Caco-2 (cell line): ENCODE measurements around the gene GC. TPM values are rescaled to one million over a fixed set of nuclear protein-coding genes. Genes with fewer than 3 reads are reported as not detected.

Experiments
- BruUV-seq: library from RNA; stranded (reverse); fragments of 400-500 nt; replicated peaks from 2 replicates; lab custom pipeline; 2021; lab: Mats Ljungman, UMichigan
- CTCF ChIA-PET: fragments of 300-600 bp; sonication (Branson Sonifier 250); formaldehyde crosslinking; loops from one replicate; lab custom pipeline; 2022; ENCODE audit warnings: antibody characterized with exemption; lab: Charles Lee
- POLR2A ChIA-PET: fragments of 300-600 bp; sonication (Branson Sonifier 250); formaldehyde crosslinking; loops from one replicate; lab custom pipeline; 2022; ENCODE audit warnings: antibody characterized with exemption; lab: Charles Lee
- DNase-seq, 2 experiments: peaks; one replicate each; pipeline versions ENCODE4 v3.0.0 to v3.0.0-alpha.2; 2020 to 2022
- H3K27me3 ChIP-seq: replicated peaks from 2 replicates; pipeline ENCODE4 v1.6.0; 2011; ENCODE audit warnings: low read length; ENCODE audit not compliant: control insufficient read depth, insufficient read depth
- H3K36me3 ChIP-seq: 2 replicates; pipeline ENCODE4 v1.5.1; 2011; ENCODE audit warnings: low read length; ENCODE audit not compliant: control insufficient read depth, insufficient read depth
- H3K4me1 ChIP-seq: fragments of 250-450 bp; sonication (Bioruptor Pico); 2 replicates; pipeline ENCODE4 v1.5.1; 2020; ENCODE audit warnings: mild to moderate bottlenecking
- H3K4me3 ChIP-seq: 2 replicates; pipeline ENCODE4 v1.5.1; 2011; ENCODE audit warnings: low read depth, mild to moderate bottlenecking, control low read depth, low read length
- H3K9me3 ChIP-seq: fragments of 250-450 bp; sonication (Bioruptor Pico); 2 replicates; pipeline ENCODE4 v1.5.1; 2020; ENCODE audit warnings: mild to moderate bottlenecking, moderate library complexity
- H3K27ac Mint-ChIP-seq: one replicate; pipeline ENCODE4 v1.8.0; 2022; ENCODE audit warnings: mixed read lengths; ENCODE audit not compliant: unreplicated experiment
- H3K27me3 Mint-ChIP-seq: one replicate; pipeline ENCODE4 v1.8.0; 2022; ENCODE audit warnings: mixed read lengths; ENCODE audit not compliant: insufficient read depth, unreplicated experiment
- H3K36me3 Mint-ChIP-seq: one replicate; pipeline ENCODE4 v1.8.0; 2022; ENCODE audit warnings: mild to moderate bottlenecking, mixed read lengths; ENCODE audit not compliant: insufficient read depth, unreplicated experiment
- H3K4me1 Mint-ChIP-seq: one replicate; pipeline ENCODE4 v1.8.0; 2022; ENCODE audit warnings: low read depth, mixed read lengths; ENCODE audit not compliant: unreplicated experiment
- H3K4me3 Mint-ChIP-seq: one replicate; pipeline ENCODE4 v1.8.0; 2022; ENCODE audit warnings: mild to moderate bottlenecking, moderate library complexity, mixed read lengths; ENCODE audit not compliant: unreplicated experiment
- H3K9me3 Mint-ChIP-seq: one replicate; pipeline ENCODE4 v1.8.0; 2022; ENCODE audit warnings: mixed read lengths; ENCODE audit not compliant: unreplicated experiment
- CTCF ChIP-seq, 2 experiments: fragments of 200-600 bp in 1 of 2; IDR thresholded peaks; 1 replicate in 1 of 2; 2 replicates in 1 of 2; pipeline versions ENCODE4 v1.5.1 to v1.8.0; 2011 to 2022; ENCODE audit warnings: antibody characterized with exemption in 1 of 2, control low read depth in 1 of 2, inconsistent platforms in 1 of 2, low read depth in 1 of 2, low read length in 1 of 2, mild to moderate bottlenecking in 1 of 2, moderate library complexity in 1 of 2; ENCODE audit not compliant: insufficient read depth in 1 of 2, severe bottlenecking in 1 of 2, unreplicated experiment in 1 of 2
- intact Hi-C: fragments of 100-400 bp; cut with micrococcal nuclease; formaldehyde crosslinking; loops from one replicate; pipeline ENCODE4 v1.10.0; 2022; ENCODE audit not compliant: unreplicated experiment
- total RNA-seq: library from RNA; stranded (reverse); gene quantifications from 2 replicates; pipeline ENCODE4 v1.2.3, GENCODE V29; 2022

The GC gene
- total RNA-seq, 1 experiment from 2014 or later, result not detected

- TF ChIP-seq CTCF (IDR thresholded peaks at IDR 0.05; ENCODE audit: insufficient read depth in 1 of 2, low read depth in 1 of 2, low read length in 1 of 2, severe bottlenecking in 1 of 2, unreplicated experiment in 1 of 2), result no peak
- CTCF ChIA-PET, result no interaction called here
- DNase-seq, result no peak
- no TSS peak for BruUV-seq
- no peaks in the 10 kb centered on the region for H3K4me1 ChIP-seq
- POLR2A ChIA-PET, result no interaction called here
- no peaks in the 10 kb centered on the region for H3K9me3 ChIP-seq
- no peaks in the 10 kb centered on the region for H3K36me3 Mint-ChIP-seq
- no peaks in the 10 kb centered on the region for H3K36me3 ChIP-seq
- intact Hi-C loops, result loop anchor here (1.0 to 10.0 kb wide), 3 partner anchors 158 to 1109 kb away; no protein-coding TSS in a partner anchor
- no peaks in the 10 kb centered on the region for H3K4me1 Mint-ChIP-seq
- H3K27me3 ChIP-seq, result no peaks in the 10 kb centered on the region
- no peak overlapping the region for H3K27ac Mint-ChIP-seq
- peaks cover 10% of the 10 kb centered on the region for H3K9me3 Mint-ChIP-seq
- H3K27me3 Mint-ChIP-seq, result no peaks in the 10 kb centered on the region
- no peak overlapping the region for H3K4me3 ChIP-seq
- no peak overlapping the region for H3K4me3 Mint-ChIP-seq
Observed at GRCh38 chr4:71709961-71710360, 73.9 kb downstream of the GC start.

- Mint-ChIP-seq H3K36me3 (no peaks in the 10 kb centered on the region), H3K9me3 (no peaks in the 10 kb centered on the region), H3K27ac (no peak overlapping the region), H3K4me3 (no peak overlapping the region), H3K27me3 (no peaks in the 10 kb centered on the region), H3K4me1 (no peaks in the 10 kb centered on the region)
- no peak for DNase-seq
- no peaks in the 10 kb centered on the region for H3K9me3 ChIP-seq
- H3K36me3 ChIP-seq, result no peaks in the 10 kb centered on the region
- H3K27me3 ChIP-seq, result no peaks in the 10 kb centered on the region
- no peaks in the 10 kb centered on the region for H3K4me1 ChIP-seq
- intact Hi-C loops, result no loop called here
- H3K4me3 ChIP-seq, result no peak overlapping the region
- ChIA-PET CTCF (no interaction called here), POLR2A (no interaction called here)
- TF ChIP-seq CTCF (IDR thresholded peaks at IDR 0.05; ENCODE audit: insufficient read depth in 1 of 2, low read depth in 1 of 2, low read length in 1 of 2, severe bottlenecking in 1 of 2, unreplicated experiment in 1 of 2), result no peak
- BruUV-seq, result no TSS peak
Observed at GRCh38 chr4:71698141-71698540, 85.7 kb downstream of the GC start.

- ChIA-PET POLR2A (no interaction called here), CTCF (no interaction called here)
- intact Hi-C loops, result no loop called here
- H3K36me3 Mint-ChIP-seq, result no peaks in the 10 kb centered on the region
- H3K9me3 Mint-ChIP-seq, result no peaks in the 10 kb centered on the region
- Histone ChIP-seq H3K36me3 (no peaks in the 10 kb centered on the region), H3K9me3 (no peaks in the 10 kb centered on the region), H3K4me1 (no peaks in the 10 kb centered on the region), H3K4me3 (no peak overlapping the region), H3K27me3 (no peaks in the 10 kb centered on the region)
- no TSS peak for BruUV-seq
- no peak for DNase-seq
- no peak for TF ChIP-seq CTCF (IDR thresholded peaks at IDR 0.05; ENCODE audit: insufficient read depth in 1 of 2, low read depth in 1 of 2, low read length in 1 of 2, severe bottlenecking in 1 of 2, unreplicated experiment in 1 of 2)
- no peaks in the 10 kb centered on the region for H3K27me3 Mint-ChIP-seq
- no peak overlapping the region for H3K4me3 Mint-ChIP-seq
- H3K27ac Mint-ChIP-seq, result no peak overlapping the region
- no peaks in the 10 kb centered on the region for H3K4me1 Mint-ChIP-seq
Observed at GRCh38 chr4:71697031-71697430, 86.8 kb downstream of the GC start.
